Skeletal muscle tissue (tissue), 4 donors: ENCODE data around the gene UBE2U. TPM values are rescaled to one million over a fixed set of nuclear protein-coding genes. Genes with fewer than 3 reads are reported as not detected.

Experiments used
- H3K27ac ChIP-seq: one replicate; pipeline ENCODE4 v1.7.0; 2013; ENCODE audit warnings: mild to moderate bottlenecking, low read depth, low read length, inconsistent platforms
- H3K27me3 ChIP-seq, 3 donors: one replicate each; pipeline ENCODE4 v1.7.0; 2013; ENCODE audit warnings: low read length in 3 of 3; ENCODE audit not compliant: control insufficient read depth in 3 of 3, insufficient read depth in 3 of 3
- H3K36me3 ChIP-seq, 3 donors: one replicate each; pipeline ENCODE4 v1.7.0; 2013; ENCODE audit warnings: low read length in 3 of 3; ENCODE audit not compliant: control insufficient read depth in 3 of 3, insufficient read depth in 3 of 3
- H3K4me1 ChIP-seq, 3 donors: one replicate each; pipeline ENCODE4 v1.7.0; 2013; ENCODE audit warnings: low read length in 3 of 3, mild to moderate bottlenecking in 3 of 3; ENCODE audit not compliant: control insufficient read depth in 3 of 3, insufficient read depth in 3 of 3
- H3K4me3 ChIP-seq, 3 donors: one replicate each; pipeline ENCODE4 v1.7.0; 2013; ENCODE audit warnings: low read length in 3 of 3
- H3K9ac ChIP-seq, 3 donors: one replicate each; pipeline ENCODE4 v1.7.0; 2013; ENCODE audit warnings: low read length in 3 of 3, mild to moderate bottlenecking in 3 of 3, moderate library complexity in 2 of 3, low read depth in 1 of 3
- H3K9me3 ChIP-seq, 3 donors: one replicate each; pipeline ENCODE4 v1.7.0; 2013; ENCODE audit warnings: low read length in 3 of 3; ENCODE audit not compliant: control insufficient read depth in 3 of 3
- total RNA-seq: library from RNA; depleted of rRNA; stranded (reverse); fragments of >200 nt; gene quantifications from one replicate; pipeline ENCODE4 v1.2.3, GENCODE V29; 2014
- donor health status: Osteomylitis.

The UBE2U gene
- total RNA-seq, 1 donor from 2014 or later, result not detected

GRCh38 chr1:64186138-64186897 is 17.1 kb upstream of the UBE2U start:
- Histone ChIP-seq H3K27ac (no peak overlapping the region), H3K4me3 (no peak overlapping the region), H3K9ac (no peak overlapping the region), H3K27me3 (no peaks in the 10 kb centered on the region), H3K36me3 (no peaks in the 10 kb centered on the region), H3K4me1 (peaks cover 3 to 11% (median 6%) of the 10 kb centered on the region in 3 donors), H3K9me3 (no peaks in the 10 kb centered on the region)

- H3K9ac ChIP-seq, result no peak overlapping the region
- H3K4me1 ChIP-seq, result peaks cover 3 to 11% (median 6%) of the 10 kb centered on the region in 3 donors
- no peaks in the 10 kb centered on the region for H3K9me3 ChIP-seq
- no peak overlapping the region for H3K27ac ChIP-seq
- H3K27me3 ChIP-seq, result no peaks in the 10 kb centered on the region
- no peak overlapping the region for H3K4me3 ChIP-seq
- H3K36me3 ChIP-seq, result no peaks in the 10 kb centered on the region
Measured at GRCh38 chr1:64186898-64187280, 16.5 kb upstream of the UBE2U start.

- Histone ChIP-seq H3K4me1 (peaks cover 3 to 11% (median 6%) of the 10 kb centered on the region in 3 donors), H3K27ac (no peak overlapping the region), H3K36me3 (no peaks in the 10 kb centered on the region), H3K9ac (no peak overlapping the region), H3K4me3 (no peak overlapping the region), H3K27me3 (no peaks in the 10 kb centered on the region), H3K9me3 (no peaks in the 10 kb centered on the region)
Measured at GRCh38 chr1:64187646-64188045, 15.8 kb upstream of the UBE2U start.

- H3K4me3 ChIP-seq, result no peak overlapping the region
- H3K36me3 ChIP-seq, result no peaks in the 10 kb centered on the region
- H3K27ac ChIP-seq, result no peak overlapping the region
- no peak overlapping the region for H3K9ac ChIP-seq
- no peaks in the 10 kb centered on the region for H3K9me3 ChIP-seq
- no peaks in the 10 kb centered on the region for H3K27me3 ChIP-seq
- peaks cover 0 to 4% (median 2%) of the 10 kb centered on the region in 3 donors for H3K4me1 ChIP-seq
Measured at GRCh38 chr1:64192290-64192689, 11.1 kb upstream of the UBE2U start.

GRCh38 chr1:64194168-64195080 is 9.0 kb upstream of the UBE2U start:
- Histone ChIP-seq H3K36me3 (no peaks in the 10 kb centered on the region), H3K4me3 (no peak overlapping the region), H3K9me3 (no peaks in the 10 kb centered on the region), H3K27ac (no peak overlapping the region), H3K27me3 (no peaks in the 10 kb centered on the region), H3K9ac (peak overlapping the region in 1 of 3 donors; percentile 1), H3K4me1 (peaks cover 0 to 4% (median 2%) of the 10 kb centered on the region in 3 donors)

- no peak overlapping the region for H3K4me3 ChIP-seq
- no peak overlapping the region for H3K9ac ChIP-seq
- H3K4me1 ChIP-seq, result peaks cover 0 to 4% (median 2%) of the 10 kb centered on the region in 3 donors
- H3K27ac ChIP-seq, result no peak overlapping the region
- no peaks in the 10 kb centered on the region for H3K9me3 ChIP-seq
- no peaks in the 10 kb centered on the region for H3K27me3 ChIP-seq
- H3K36me3 ChIP-seq, result no peaks in the 10 kb centered on the region
Measured at GRCh38 chr1:64195081-64195395, 8.4 kb upstream of the UBE2U start.

GRCh38 chr1:64196074-64196870 is 7.2 kb upstream of the UBE2U start:
- Histone ChIP-seq H3K4me1 (peaks cover 0 to 4% (median 2%) of the 10 kb centered on the region in 3 donors), H3K9me3 (no peaks in the 10 kb centered on the region), H3K27ac (no peak overlapping the region), H3K9ac (no peak overlapping the region), H3K4me3 (no peak overlapping the region), H3K27me3 (no peaks in the 10 kb centered on the region), H3K36me3 (no peaks in the 10 kb centered on the region)

- no peaks in the 10 kb centered on the region for H3K27me3 ChIP-seq
- H3K4me1 ChIP-seq, result peaks cover 0 to 4% (median 2%) of the 10 kb centered on the region in 3 donors
- H3K27ac ChIP-seq, result no peak overlapping the region
- H3K9me3 ChIP-seq, result no peaks in the 10 kb centered on the region
- H3K9ac ChIP-seq, result no peak overlapping the region
- H3K36me3 ChIP-seq, result no peaks in the 10 kb centered on the region
- no peak overlapping the region for H3K4me3 ChIP-seq
Measured at GRCh38 chr1:64197076-64197475, 6.3 kb upstream of the UBE2U start.

GRCh38 chr1:64199154-64199553 is 4.3 kb upstream of the UBE2U start:
- Histone ChIP-seq H3K27me3 (no peaks in the 10 kb centered on the region), H3K4me1 (peaks cover 0 to 4% (median 2%) of the 10 kb centered on the region in 3 donors), H3K36me3 (no peaks in the 10 kb centered on the region), H3K9me3 (no peaks in the 10 kb centered on the region), H3K4me3 (no peak overlapping the region), H3K27ac (no peak overlapping the region), H3K9ac (no peak overlapping the region)
